ENCODE results near the gene MRPL52.
A peak's percentile ranks its signal among the peaks of the same experiment; 100 is the strongest.

The MRPL52 gene

DNA sequence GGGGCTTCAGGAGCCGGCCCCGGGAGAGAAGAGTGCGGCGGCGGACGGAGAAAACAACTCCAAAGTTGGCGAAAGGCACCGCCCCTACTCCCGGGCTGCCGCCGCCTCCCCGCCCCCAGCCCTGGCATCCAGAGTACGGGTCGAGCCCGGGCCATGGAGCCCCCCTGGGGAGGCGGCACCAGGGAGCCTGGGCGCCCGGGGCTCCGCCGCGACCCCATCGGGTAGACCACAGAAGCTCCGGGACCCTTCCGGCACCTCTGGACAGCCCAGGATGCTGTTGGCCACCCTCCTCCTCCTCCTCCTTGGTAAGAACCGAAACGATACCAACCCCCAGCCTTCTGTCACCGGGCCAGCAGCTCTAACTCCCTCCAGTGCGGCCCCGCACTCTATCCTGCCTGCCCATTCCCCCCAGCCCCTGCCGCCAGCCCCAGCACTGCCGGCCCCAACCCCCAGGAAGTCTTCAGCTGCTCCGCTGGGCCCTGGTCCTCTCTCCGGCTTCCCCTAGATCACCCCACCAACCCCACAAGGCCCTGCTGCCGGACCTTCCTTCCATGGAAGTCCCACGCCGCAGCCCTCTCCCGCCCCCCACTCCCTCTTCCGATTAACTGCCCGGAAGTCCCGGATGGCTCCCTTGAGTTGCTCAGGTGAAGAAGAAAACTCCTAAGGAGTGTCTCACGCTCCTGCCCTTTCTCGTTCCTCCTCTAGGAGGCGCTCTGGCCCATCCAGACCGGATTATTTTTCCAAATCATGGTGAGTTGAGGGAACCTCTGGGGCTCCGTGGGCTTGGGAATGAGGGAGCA lies 42.5 kb downstream of the MRPL52 start (continued):
- TF ChIP-seq, protein P1, sequence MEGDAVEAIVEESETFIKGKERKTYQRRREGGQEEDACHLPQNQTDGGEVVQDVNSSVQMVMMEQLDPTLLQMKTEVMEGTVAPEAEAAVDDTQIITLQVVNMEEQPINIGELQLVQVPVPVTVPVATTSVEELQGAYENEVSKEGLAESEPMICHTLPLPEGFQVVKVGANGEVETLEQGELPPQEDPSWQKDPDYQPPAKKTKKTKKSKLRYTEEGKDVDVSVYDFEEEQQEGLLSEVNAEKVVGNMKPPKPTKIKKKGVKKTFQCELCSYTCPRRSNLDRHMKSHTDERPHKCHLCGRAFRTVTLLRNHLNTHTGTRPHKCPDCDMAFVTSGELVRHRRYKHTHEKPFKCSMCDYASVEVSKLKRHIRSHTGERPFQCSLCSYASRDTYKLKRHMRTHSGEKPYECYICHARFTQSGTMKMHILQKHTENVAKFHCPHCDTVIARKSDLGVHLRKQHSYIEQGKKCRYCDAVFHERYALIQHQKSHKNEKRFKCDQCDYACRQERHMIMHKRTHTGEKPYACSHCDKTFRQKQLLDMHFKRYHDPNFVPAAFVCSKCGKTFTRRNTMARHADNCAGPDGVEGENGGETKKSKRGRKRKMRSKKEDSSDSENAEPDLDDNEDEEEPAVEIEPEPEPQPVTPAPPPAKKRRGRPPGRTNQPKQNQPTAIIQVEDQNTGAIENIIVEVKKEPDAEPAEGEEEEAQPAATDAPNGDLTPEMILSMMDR (tag by site-specific recombination; IDR thresholded peaks at IDR 0.05): peak; percentile 86
- TF ChIP-seq SALL2 (tag by site-specific recombination; IDR thresholded peaks at IDR 0.05; ENCODE audit: borderline replicate concordance): no peak
- TF ChIP-seq, protein P2, sequence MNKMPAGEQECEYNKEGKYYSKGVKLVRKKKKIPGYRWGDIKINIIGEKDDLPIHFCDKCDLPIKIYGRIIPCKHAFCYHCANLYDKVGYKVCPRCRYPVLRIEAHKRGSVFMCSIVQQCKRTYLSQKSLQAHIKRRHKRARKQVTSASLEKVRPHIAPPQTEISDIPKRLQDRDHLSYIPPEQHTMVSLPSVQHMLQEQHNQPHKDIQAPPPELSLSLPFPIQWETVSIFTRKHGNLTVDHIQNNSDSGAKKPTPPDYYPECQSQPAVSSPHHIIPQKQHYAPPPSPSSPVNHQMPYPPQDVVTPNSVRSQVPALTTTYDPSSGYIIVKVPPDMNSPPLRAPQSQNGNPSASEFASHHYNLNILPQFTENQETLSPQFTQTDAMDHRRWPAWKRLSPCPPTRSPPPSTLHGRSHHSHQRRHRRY (tag by site-specific recombination; IDR thresholded peaks at IDR 0.05): no peak
- TF ChIP-seq, protein P3, sequence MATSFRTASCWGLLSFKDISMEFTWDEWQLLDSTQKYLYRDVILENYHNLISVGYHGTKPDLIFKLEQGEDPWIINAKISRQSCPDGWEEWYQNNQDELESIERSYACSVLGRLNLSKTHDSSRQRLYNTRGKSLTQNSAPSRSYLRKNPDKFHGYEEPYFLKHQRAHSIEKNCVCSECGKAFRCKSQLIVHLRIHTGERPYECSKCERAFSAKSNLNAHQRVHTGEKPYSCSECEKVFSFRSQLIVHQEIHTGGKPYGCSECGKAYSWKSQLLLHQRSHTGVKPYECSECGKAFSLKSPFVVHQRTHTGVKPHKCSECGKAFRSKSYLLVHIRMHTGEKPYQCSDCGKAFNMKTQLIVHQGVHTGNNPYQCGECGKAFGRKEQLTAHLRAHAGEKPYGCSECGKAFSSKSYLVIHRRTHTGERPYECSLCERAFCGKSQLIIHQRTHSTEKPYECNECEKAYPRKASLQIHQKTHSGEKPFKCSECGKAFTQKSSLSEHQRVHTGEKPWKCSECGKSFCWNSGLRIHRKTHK (tag by site-specific recombination; IDR thresholded peaks at IDR 0.05): no peak
- peak; percentile 36 for TF ChIP-seq GLIS1 (tag by site-specific recombination; IDR thresholded peaks at IDR 0.05)
- TF ChIP-seq ZFHX2 (tag by site-specific recombination; conservative IDR thresholded peaks at IDR 0.05): 0 out of 2 replicates have a peak, but pooled peaks have one; percentile 9
- TF ChIP-seq SCRT2 (tag by site-specific recombination; IDR thresholded peaks at IDR 0.05): no peak
- no peak for TF ChIP-seq ZNF248 (tag by site-specific recombination; IDR thresholded peaks at IDR 0.05)
- TF ChIP-seq ZNF624 (tag by site-specific recombination; IDR thresholded peaks at IDR 0.05): no peak
- no peak for TF ChIP-seq ZNF274 (IDR thresholded peaks at IDR 0.05; ENCODE audit: low read length)
- no peak for TF ChIP-seq ZNF274 (tag by site-specific recombination; IDR thresholded peaks at IDR 0.05; ENCODE audit: borderline replicate concordance)
- TF ChIP-seq, protein P4, sequence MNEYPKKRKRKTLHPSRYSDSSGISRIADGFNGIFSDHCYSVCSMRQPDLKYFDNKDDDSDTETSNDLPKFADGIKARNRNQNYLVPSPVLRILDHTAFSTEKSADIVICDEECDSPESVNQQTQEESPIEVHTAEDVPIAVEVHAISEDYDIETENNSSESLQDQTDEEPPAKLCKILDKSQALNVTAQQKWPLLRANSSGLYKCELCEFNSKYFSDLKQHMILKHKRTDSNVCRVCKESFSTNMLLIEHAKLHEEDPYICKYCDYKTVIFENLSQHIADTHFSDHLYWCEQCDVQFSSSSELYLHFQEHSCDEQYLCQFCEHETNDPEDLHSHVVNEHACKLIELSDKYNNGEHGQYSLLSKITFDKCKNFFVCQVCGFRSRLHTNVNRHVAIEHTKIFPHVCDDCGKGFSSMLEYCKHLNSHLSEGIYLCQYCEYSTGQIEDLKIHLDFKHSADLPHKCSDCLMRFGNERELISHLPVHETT (tag by site-specific recombination; IDR thresholded peaks at IDR 0.05): peak; percentile 39; the same call in 1 of the 2 replicates

DNA sequence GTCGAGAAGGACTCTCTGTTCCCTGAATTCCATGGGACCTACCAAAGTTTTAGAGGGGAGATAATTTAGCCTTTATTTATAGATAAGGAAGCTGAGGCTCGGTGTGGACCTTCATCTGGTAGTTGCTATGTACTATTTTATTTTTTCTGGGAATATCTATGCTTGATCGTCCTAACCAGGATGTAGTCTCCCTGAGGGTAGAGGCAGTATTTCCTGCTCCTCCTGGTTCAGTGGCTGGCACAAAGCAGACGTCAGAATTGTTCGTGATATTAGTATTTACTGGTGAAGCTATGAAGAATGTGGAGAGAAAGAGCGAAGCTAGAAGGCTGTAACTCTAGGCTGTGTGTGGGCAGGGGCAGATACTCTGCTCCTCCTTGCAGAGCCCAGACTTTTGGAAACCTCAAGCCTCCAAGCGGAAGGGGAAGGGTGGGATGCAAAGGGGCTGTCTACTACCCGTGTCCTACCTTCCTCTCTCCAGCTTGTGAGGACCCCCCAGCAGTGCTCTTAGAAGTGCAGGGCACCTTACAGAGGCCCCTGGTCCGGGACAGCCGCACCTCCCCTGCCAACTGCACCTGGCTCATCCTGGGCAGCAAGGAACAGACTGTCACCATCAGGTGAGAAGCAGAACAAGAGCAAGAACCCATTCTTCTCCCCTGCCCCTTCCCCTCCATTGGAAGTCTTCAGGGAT lies 43.3 kb downstream of the MRPL52 start:
- Histone ChIP-seq H3K27ac (ENCODE audit: extremely low read depth, low read depth, low read length) (peak overlapping the region; percentile 87; the same call in 1 of the 2 replicates), H3K4me1 (ENCODE audit: control insufficient read depth, insufficient read depth, low read length) (peaks cover 9% of the 10 kb centered on the region), H3K9me3 (ENCODE audit: control insufficient read depth, insufficient read depth, low read depth, low read length) (no peaks in the 10 kb centered on the region), H3K4me3 (ENCODE audit: low read depth, low read length) (peak overlapping the region; percentile 74), H3K36me3 (ENCODE audit: control insufficient read depth in 2 of 2, insufficient read depth in 1 of 2, low read length in 2 of 2) (peaks cover 0 to 42% of the 10 kb centered on the region in 2 experiments; a peak in 1 of 3 replicates)
- CTCF ChIA-PET: interaction anchor here (0.6 to 4.5 kb wide), 30 partner anchors 9 to 977 kb away, joined by 3 to 55 read pairs (median 3); partner anchors contain the start of genes AJUBA, DAD1, OXA1L and REM2
- POLR2A ChIA-PET: interaction anchor here (0.6 kb wide), 2 partner anchors 29 to 48 kb away, joined by 3 to 4 read pairs; no protein-coding TSS in a partner anchor
- no peak for TF ChIP-seq ZNF830 (tag by site-specific recombination; IDR thresholded peaks at IDR 0.05; ENCODE audit: low read depth)
- TF ChIP-seq, protein P5, sequence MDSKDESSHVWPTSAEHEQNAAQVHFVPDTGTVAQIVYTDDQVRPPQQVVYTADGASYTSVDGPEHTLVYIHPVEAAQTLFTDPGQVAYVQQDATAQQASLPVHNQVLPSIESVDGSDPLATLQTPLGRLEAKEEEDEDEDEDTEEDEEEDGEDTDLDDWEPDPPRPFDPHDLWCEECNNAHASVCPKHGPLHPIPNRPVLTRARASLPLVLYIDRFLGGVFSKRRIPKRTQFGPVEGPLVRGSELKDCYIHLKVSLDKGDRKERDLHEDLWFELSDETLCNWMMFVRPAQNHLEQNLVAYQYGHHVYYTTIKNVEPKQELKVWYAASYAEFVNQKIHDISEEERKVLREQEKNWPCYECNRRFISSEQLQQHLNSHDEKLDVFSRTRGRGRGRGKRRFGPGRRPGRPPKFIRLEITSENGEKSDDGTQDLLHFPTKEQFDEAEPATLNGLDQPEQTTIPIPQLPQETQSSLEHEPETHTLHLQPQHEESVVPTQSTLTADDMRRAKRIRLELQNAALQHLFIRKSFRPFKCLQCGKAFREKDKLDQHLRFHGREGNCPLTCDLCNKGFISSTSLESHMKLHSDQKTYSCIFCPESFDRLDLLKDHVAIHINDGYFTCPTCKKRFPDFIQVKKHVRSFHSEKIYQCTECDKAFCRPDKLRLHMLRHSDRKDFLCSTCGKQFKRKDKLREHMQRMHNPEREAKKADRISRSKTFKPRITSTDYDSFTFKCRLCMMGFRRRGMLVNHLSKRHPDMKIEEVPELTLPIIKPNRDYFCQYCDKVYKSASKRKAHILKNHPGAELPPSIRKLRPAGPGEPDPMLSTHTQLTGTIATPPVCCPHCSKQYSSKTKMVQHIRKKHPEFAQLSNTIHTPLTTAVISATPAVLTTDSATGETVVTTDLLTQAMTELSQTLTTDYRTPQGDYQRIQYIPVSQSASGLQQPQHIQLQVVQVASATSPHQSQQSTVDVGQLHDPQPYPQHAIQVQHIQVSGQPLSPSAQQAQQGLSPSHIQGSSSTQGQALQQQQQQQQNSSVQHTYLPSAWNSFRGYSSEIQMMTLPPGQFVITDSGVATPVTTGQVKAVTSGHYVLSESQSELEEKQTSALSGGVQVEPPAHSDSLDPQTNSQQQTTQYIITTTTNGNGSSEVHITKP (tag by site-specific recombination; IDR thresholded peaks at IDR 0.05): peak; percentile 86
